HUES48 (cell line): ENCODE measurements around the gene HHAT.

Experiments used
- H3K27ac ChIP-seq: one replicate; pipeline ENCODE4 v1.7.0; 2013; ENCODE audit warnings: low read depth, low read length, inconsistent platforms
- H3K27me3 ChIP-seq: 2 replicates; pipeline ENCODE4 v1.6.1; 2013; ENCODE audit warnings: mild to moderate bottlenecking, low read length; ENCODE audit not compliant: control insufficient read depth, insufficient read depth
- H3K36me3 ChIP-seq: 2 replicates; pipeline ENCODE4 v1.6.1; 2013; ENCODE audit warnings: low read length; ENCODE audit not compliant: control insufficient read depth, insufficient read depth
- H3K4me1 ChIP-seq: 2 replicates; pipeline ENCODE4 v1.6.1; 2013; ENCODE audit warnings: mild to moderate bottlenecking, low read length; ENCODE audit not compliant: control insufficient read depth, insufficient read depth
- H3K4me3 ChIP-seq: 2 replicates; pipeline ENCODE4 v1.5.1; 2013; ENCODE audit warnings: mild to moderate bottlenecking, low read depth, low read length
- H3K9ac ChIP-seq: 2 replicates; pipeline ENCODE4 v1.6.1; 2013; ENCODE audit warnings: mild to moderate bottlenecking, low read depth, low read length, moderate library complexity
- H3K9me3 ChIP-seq: 2 replicates; pipeline ENCODE4 v1.6.1; 2013; ENCODE audit warnings: low read length; ENCODE audit not compliant: control insufficient read depth, insufficient read depth

The HHAT gene

GRCh38 chr1:210684466-210685294 is 356.0 kb downstream of the HHAT start:
- Histone ChIP-seq H3K4me1 (no peaks in the 10 kb centered on the region), H3K4me3 (no peak overlapping the region), H3K9ac (no peak overlapping the region), H3K27ac (no peak overlapping the region), H3K27me3 (no peaks in the 10 kb centered on the region), H3K36me3 (no peaks in the 10 kb centered on the region), H3K9me3 (no peaks in the 10 kb centered on the region)

GRCh38 chr1:210685295-210685650 is 356.6 kb downstream of the HHAT start:
- no peak overlapping the region for H3K9ac ChIP-seq
- no peak overlapping the region for H3K4me3 ChIP-seq
- no peaks in the 10 kb centered on the region for H3K4me1 ChIP-seq
- H3K36me3 ChIP-seq = no peaks in the 10 kb centered on the region
- no peaks in the 10 kb centered on the region for H3K9me3 ChIP-seq
- no peaks in the 10 kb centered on the region for H3K27me3 ChIP-seq
- H3K27ac ChIP-seq = no peak overlapping the region

- Histone ChIP-seq H3K4me3 (no peak overlapping the region), H3K9me3 (no peaks in the 10 kb centered on the region), H3K36me3 (no peaks in the 10 kb centered on the region), H3K4me1 (no peaks in the 10 kb centered on the region), H3K27me3 (no peaks in the 10 kb centered on the region), H3K27ac (no peak overlapping the region), H3K9ac (no peak overlapping the region)
Observed at GRCh38 chr1:210686841-210687240, 358.1 kb downstream of the HHAT start.

- Histone ChIP-seq H3K4me1 (no peaks in the 10 kb centered on the region), H3K4me3 (no peak overlapping the region), H3K27ac (no peak overlapping the region), H3K36me3 (no peaks in the 10 kb centered on the region), H3K27me3 (no peaks in the 10 kb centered on the region), H3K9ac (no peak overlapping the region), H3K9me3 (no peaks in the 10 kb centered on the region)
Observed at GRCh38 chr1:210687582-210688279, 359.0 kb downstream of the HHAT start.

GRCh38 chr1:210688512-210689234 is 360.0 kb downstream of the HHAT start:
- Histone ChIP-seq H3K27me3 (no peaks in the 10 kb centered on the region), H3K36me3 (no peaks in the 10 kb centered on the region), H3K27ac (no peak overlapping the region), H3K9ac (no peak overlapping the region), H3K9me3 (no peaks in the 10 kb centered on the region), H3K4me1 (no peaks in the 10 kb centered on the region), H3K4me3 (no peak overlapping the region)

GRCh38 chr1:210689826-210690225 is 361.1 kb downstream of the HHAT start:
- Histone ChIP-seq H3K36me3 (no peaks in the 10 kb centered on the region), H3K9me3 (no peaks in the 10 kb centered on the region), H3K27ac (no peak overlapping the region), H3K9ac (no peak overlapping the region), H3K4me3 (no peak overlapping the region), H3K27me3 (no peaks in the 10 kb centered on the region), H3K4me1 (no peaks in the 10 kb centered on the region)

- Histone ChIP-seq H3K4me3 (no peak overlapping the region), H3K9ac (no peak overlapping the region), H3K36me3 (no peaks in the 10 kb centered on the region), H3K9me3 (no peaks in the 10 kb centered on the region), H3K27me3 (no peaks in the 10 kb centered on the region), H3K27ac (no peak overlapping the region), H3K4me1 (no peaks in the 10 kb centered on the region)
Observed at GRCh38 chr1:210690236-210690635, 361.5 kb downstream of the HHAT start.

GRCh38 chr1:210691039-210691610 is 362.4 kb downstream of the HHAT start:
- no peak overlapping the region for H3K4me3 ChIP-seq
- no peak overlapping the region for H3K27ac ChIP-seq
- H3K36me3 ChIP-seq = no peaks in the 10 kb centered on the region
- H3K9me3 ChIP-seq = no peaks in the 10 kb centered on the region
- H3K4me1 ChIP-seq = no peaks in the 10 kb centered on the region
- H3K9ac ChIP-seq = no peak overlapping the region
- no peaks in the 10 kb centered on the region for H3K27me3 ChIP-seq

GRCh38 chr1:210692796-210693195 is 364.1 kb downstream of the HHAT start:
- H3K27ac ChIP-seq = no peak overlapping the region
- H3K9ac ChIP-seq = no peak overlapping the region
- H3K4me1 ChIP-seq = no peaks in the 10 kb centered on the region

GRCh38 chr1:210695026-210695425 is 366.3 kb downstream of the HHAT start:
- H3K27me3 ChIP-seq = no peaks in the 10 kb centered on the region
- no peak overlapping the region for H3K27ac ChIP-seq

More at GRCh38 chr1:210692796-210693195, 364.1 kb downstream of the HHAT start:
- Histone ChIP-seq H3K27me3 (no peaks in the 10 kb centered on the region), H3K4me3 (no peak overlapping the region), H3K9me3 (no peaks in the 10 kb centered on the region), H3K36me3 (no peaks in the 10 kb centered on the region)

More at GRCh38 chr1:210695026-210695425, 366.3 kb downstream of the HHAT start:
- H3K9me3 ChIP-seq = no peaks in the 10 kb centered on the region
- no peak overlapping the region for H3K9ac ChIP-seq
- H3K4me3 ChIP-seq = no peak overlapping the region
- no peaks in the 10 kb centered on the region for H3K4me1 ChIP-seq
- H3K36me3 ChIP-seq = no peaks in the 10 kb centered on the region
